WTC11 (cell line): ENCODE results near the gene IST1. TPM values are rescaled to one million over a fixed set of nuclear protein-coding genes. Genes with fewer than 3 reads are reported as not detected.
"Not testable (repeated sequence)": the region's sequence is repeated elsewhere in the genome, so short reads cannot be mapped to it uniquely, and the experiment has no call there.

Experiments
- ATAC-seq: fragments of 200-7000 bp; cut with Tn5 transposase; 2 replicates; pipeline ENCODE4 v1.10.0; 2021; ENCODE audit warnings: mild to moderate bottlenecking, moderate library complexity
- CTCF ChIA-PET: fragments of 300-600 bp; sonication (Branson Sonifier 250); formaldehyde crosslinking; loops from one replicate; lab custom pipeline; 2021; ENCODE audit warnings: antibody characterized with exemption; lab: Charles Lee
- POLR2A ChIA-PET: fragments of 350-600 bp; sonication (Branson Sonifier 250); formaldehyde crosslinking; loops from one replicate; lab custom pipeline; 2021; ENCODE audit warnings: antibody characterized with exemption; lab: Charles Lee
- DNase-seq: peaks from one replicate; pipeline ENCODE4 v3.0.0; 2021; ENCODE audit warnings: low spot score
- H3K27ac Mint-ChIP-seq: 2 replicates; pipeline ENCODE4 v1.8.0; 2021; ENCODE audit warnings: mixed read lengths
- H3K27me3 Mint-ChIP-seq: 2 replicates; pipeline ENCODE4 v1.8.0; 2021; ENCODE audit warnings: low read depth, mild to moderate bottlenecking, moderate library complexity, mixed read lengths
- H3K36me3 Mint-ChIP-seq: 2 replicates; pipeline ENCODE4 v1.8.0; 2021; ENCODE audit warnings: mixed read lengths
- H3K4me1 Mint-ChIP-seq: 2 replicates; pipeline ENCODE4 v1.8.0; 2022; ENCODE audit warnings: mixed read lengths
- H3K4me3 Mint-ChIP-seq: 2 replicates; pipeline ENCODE4 v1.8.0; 2021; ENCODE audit warnings: mild to moderate bottlenecking, moderate library complexity, mixed read lengths
- H3K9me3 Mint-ChIP-seq: 2 replicates; pipeline ENCODE4 v1.8.0; 2021; ENCODE audit warnings: mixed read lengths
- ATF1 ChIP-seq: sonication (generic); formaldehyde crosslinking; IDR thresholded peaks from 2 replicates; pipeline ENCODE4 v1.8.1; 2023; ENCODE audit warnings: mild to moderate bottlenecking, moderate library complexity, missing genetic modification reagents
- RELA ChIP-seq: sonication (generic); formaldehyde crosslinking; IDR thresholded peaks from 2 replicates; pipeline ENCODE4 v1.8.1; 2022; ENCODE audit warnings: missing genetic modification reagents, mild to moderate bottlenecking, borderline replicate concordance
- RORB ChIP-seq: fragments of 250-450 bp; sonication (Bioruptor Pico); IDR thresholded peaks from 2 replicates; pipeline ENCODE4 v1.9.0; 2021; ENCODE audit warnings: mild to moderate bottlenecking
- SMAD3 ChIP-seq: sonication (generic); formaldehyde crosslinking; IDR thresholded peaks from 2 replicates; pipeline ENCODE4 v1.8.0; 2022; ENCODE audit warnings: missing genetic modification reagents, mild to moderate bottlenecking, borderline replicate concordance
- SMAD4 ChIP-seq: sonication (generic); formaldehyde crosslinking; IDR thresholded peaks from 2 replicates; pipeline ENCODE4 v1.8.0; 2022; ENCODE audit warnings: mild to moderate bottlenecking, missing genetic modification reagents
- ZNF263 ChIP-seq: sonication (generic); formaldehyde crosslinking; IDR thresholded peaks from 2 replicates; pipeline ENCODE4 v1.8.1; 2022; ENCODE audit warnings: low read depth, mild to moderate bottlenecking, moderate library complexity, missing genetic modification reagents
- ZNF396 ChIP-seq: fragments of 250-450 bp; sonication (Bioruptor Pico); IDR thresholded peaks from 2 replicates; pipeline ENCODE4 v1.8.0; 2021; ENCODE audit warnings: mild to moderate bottlenecking, moderate library complexity, borderline replicate concordance
- total RNA-seq: library from RNA; stranded (reverse); gene quantifications from 3 replicates; pipeline ENCODE4 v1.2.3, GENCODE V29; 2021
- TF ChIP-seq, protein P1 (sequence below): sonication (generic); formaldehyde crosslinking; IDR thresholded peaks from 2 replicates; pipeline ENCODE4 v1.8.1; 2022; ENCODE audit warnings: mild to moderate bottlenecking, moderate library complexity, missing genetic modification reagents
- TF ChIP-seq, protein P2 (sequence below): sonication (generic); formaldehyde crosslinking; IDR thresholded peaks from 2 replicates; pipeline ENCODE4 v1.8.0; 2022; ENCODE audit warnings: mild to moderate bottlenecking, missing genetic modification reagents
- TF ChIP-seq, protein P3 (sequence below): sonication (generic); formaldehyde crosslinking; IDR thresholded peaks from 2 replicates; pipeline ENCODE4 v1.8.1; 2023; ENCODE audit warnings: mild to moderate bottlenecking, missing genetic modification reagents, moderate library complexity
- TF ChIP-seq, protein P4 (sequence below): fragments of 200-600 bp; IDR thresholded peaks from 2 replicates; pipeline ENCODE4 v1.8.0; 2022; ENCODE audit warnings: antibody characterized with exemption
- TF ChIP-seq, protein P5 (sequence below): fragments of 250-450 bp; sonication (Bioruptor Pico); IDR thresholded peaks from 2 replicates; pipeline ENCODE4 v1.8.0; 2021; ENCODE audit warnings: mild to moderate bottlenecking
- TF ChIP-seq, protein P6 (sequence below): sonication (generic); formaldehyde crosslinking; conservative IDR thresholded peaks from 2 replicates; pipeline ENCODE4 v1.8.1; 2022; ENCODE audit warnings: mild to moderate bottlenecking, missing genetic modification reagents
- TF ChIP-seq, protein P7 (sequence below): fragments of 250-450 bp; sonication (Bioruptor Pico); IDR thresholded peaks from 2 replicates; pipeline ENCODE4 v2.1.2; 2022; ENCODE audit warnings: mild to moderate bottlenecking, moderate library complexity

IST1 gene
- total RNA-seq, 1 experiment from 2014 or later = 272 TPM

DNA sequence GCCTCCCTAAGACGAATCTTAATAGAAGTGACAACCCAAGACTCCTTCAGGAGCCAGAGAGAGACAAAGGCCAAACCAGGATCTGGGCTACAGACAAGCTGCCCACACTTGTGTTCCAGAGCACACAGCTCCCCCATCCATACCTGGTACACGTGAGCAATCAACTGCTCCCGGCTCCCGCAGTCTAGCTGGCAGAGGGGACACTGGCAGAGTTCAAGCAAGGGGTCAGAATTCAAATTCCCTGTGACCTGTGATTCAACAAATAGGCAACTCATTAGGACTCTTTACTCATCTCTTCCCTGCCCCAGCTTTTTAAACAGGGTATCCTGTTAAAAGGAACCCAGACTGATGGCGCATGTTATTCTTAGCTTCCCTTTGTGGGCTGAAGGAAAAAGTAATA, 31.3 kb upstream of the IST1 start (continued):
- TF ChIP-seq, protein P1, sequence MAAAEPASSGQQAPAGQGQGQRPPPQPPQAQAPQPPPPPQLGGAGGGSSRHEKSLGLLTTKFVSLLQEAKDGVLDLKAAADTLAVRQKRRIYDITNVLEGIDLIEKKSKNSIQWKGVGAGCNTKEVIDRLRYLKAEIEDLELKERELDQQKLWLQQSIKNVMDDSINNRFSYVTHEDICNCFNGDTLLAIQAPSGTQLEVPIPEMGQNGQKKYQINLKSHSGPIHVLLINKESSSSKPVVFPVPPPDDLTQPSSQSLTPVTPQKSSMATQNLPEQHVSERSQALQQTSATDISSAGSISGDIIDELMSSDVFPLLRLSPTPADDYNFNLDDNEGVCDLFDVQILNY (CRISPR knock-in tag) = no peak
- no peak for TF ChIP-seq RELA (CRISPR knock-in tag)
- no peak for TF ChIP-seq RORB
- TF ChIP-seq, protein P2, sequence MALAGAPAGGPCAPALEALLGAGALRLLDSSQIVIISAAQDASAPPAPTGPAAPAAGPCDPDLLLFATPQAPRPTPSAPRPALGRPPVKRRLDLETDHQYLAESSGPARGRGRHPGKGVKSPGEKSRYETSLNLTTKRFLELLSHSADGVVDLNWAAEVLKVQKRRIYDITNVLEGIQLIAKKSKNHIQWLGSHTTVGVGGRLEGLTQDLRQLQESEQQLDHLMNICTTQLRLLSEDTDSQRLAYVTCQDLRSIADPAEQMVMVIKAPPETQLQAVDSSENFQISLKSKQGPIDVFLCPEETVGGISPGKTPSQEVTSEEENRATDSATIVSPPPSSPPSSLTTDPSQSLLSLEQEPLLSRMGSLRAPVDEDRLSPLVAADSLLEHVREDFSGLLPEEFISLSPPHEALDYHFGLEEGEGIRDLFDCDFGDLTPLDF (CRISPR knock-in tag) = no peak
- no peak for TF ChIP-seq SMAD4 (CRISPR knock-in tag)
- TF ChIP-seq ZNF263 (CRISPR knock-in tag) = no peak
- TF ChIP-seq, protein P3, sequence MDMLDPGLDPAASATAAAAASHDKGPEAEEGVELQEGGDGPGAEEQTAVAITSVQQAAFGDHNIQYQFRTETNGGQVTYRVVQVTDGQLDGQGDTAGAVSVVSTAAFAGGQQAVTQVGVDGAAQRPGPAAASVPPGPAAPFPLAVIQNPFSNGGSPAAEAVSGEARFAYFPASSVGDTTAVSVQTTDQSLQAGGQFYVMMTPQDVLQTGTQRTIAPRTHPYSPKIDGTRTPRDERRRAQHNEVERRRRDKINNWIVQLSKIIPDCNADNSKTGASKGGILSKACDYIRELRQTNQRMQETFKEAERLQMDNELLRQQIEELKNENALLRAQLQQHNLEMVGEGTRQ (CRISPR knock-in tag) = no peak
- TF ChIP-seq ATF1 (CRISPR knock-in tag) = no peak
- TF ChIP-seq, protein P4, sequence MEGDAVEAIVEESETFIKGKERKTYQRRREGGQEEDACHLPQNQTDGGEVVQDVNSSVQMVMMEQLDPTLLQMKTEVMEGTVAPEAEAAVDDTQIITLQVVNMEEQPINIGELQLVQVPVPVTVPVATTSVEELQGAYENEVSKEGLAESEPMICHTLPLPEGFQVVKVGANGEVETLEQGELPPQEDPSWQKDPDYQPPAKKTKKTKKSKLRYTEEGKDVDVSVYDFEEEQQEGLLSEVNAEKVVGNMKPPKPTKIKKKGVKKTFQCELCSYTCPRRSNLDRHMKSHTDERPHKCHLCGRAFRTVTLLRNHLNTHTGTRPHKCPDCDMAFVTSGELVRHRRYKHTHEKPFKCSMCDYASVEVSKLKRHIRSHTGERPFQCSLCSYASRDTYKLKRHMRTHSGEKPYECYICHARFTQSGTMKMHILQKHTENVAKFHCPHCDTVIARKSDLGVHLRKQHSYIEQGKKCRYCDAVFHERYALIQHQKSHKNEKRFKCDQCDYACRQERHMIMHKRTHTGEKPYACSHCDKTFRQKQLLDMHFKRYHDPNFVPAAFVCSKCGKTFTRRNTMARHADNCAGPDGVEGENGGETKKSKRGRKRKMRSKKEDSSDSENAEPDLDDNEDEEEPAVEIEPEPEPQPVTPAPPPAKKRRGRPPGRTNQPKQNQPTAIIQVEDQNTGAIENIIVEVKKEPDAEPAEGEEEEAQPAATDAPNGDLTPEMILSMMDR = no peak

DNA sequence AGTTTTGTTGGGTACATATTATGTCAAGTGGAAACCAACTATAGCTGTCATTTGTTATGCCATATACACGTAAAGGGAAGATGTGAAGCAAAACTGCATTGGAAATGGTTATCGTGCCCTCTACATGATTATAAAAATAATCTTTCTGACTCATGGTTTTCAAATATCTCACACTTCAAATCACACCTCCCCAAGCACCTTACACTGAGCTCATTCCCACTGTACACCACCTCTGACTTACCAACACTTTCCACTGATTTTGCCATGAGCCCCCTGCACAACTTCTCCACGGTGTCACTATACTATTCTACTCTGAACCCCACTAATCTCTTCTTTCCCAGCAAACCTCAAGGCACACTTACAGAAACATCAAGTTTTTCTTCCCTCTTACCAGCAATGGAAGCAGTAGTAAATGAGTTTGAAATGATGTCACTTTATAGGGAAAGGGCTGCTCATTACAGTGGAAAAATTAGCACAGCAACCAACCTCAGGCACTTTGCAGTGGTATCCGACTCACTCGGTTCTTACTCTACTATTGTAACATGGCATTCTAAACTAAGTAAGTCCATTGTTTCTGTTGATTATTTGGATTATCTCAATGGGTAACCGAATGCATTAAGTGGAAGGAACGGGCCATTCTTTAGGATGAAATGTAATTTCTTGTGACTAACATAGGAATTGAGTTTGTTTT, 30.0 kb upstream of the IST1 start:
- Mint-ChIP-seq H3K36me3 (peaks cover 44% of the 10 kb centered on the region), H3K4me3 (no peak overlapping the region), H3K9me3 (no peaks in the 10 kb centered on the region), H3K27ac (no peak overlapping the region), H3K27me3 (no peaks in the 10 kb centered on the region), H3K4me1 (peaks cover 10% of the 10 kb centered on the region)
- ATAC-seq (no peak), DNase-seq (no peak)
- TF ChIP-seq SMAD3 (CRISPR knock-in tag) (no peak), RELA (CRISPR knock-in tag) (no peak), ZNF396 (CRISPR knock-in tag) (no peak), ZNF263 (CRISPR knock-in tag) (no peak)
- TF ChIP-seq, protein P5, sequence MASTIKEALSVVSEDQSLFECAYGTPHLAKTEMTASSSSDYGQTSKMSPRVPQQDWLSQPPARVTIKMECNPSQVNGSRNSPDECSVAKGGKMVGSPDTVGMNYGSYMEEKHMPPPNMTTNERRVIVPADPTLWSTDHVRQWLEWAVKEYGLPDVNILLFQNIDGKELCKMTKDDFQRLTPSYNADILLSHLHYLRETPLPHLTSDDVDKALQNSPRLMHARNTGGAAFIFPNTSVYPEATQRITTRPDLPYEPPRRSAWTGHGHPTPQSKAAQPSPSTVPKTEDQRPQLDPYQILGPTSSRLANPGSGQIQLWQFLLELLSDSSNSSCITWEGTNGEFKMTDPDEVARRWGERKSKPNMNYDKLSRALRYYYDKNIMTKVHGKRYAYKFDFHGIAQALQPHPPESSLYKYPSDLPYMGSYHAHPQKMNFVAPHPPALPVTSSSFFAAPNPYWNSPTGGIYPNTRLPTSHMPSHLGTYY (CRISPR knock-in tag) = no peak
- TF ChIP-seq, protein P6, sequence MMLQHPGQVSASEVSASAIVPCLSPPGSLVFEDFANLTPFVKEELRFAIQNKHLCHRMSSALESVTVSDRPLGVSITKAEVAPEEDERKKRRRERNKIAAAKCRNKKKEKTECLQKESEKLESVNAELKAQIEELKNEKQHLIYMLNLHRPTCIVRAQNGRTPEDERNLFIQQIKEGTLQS = no peak
- TF ChIP-seq, protein P7, sequence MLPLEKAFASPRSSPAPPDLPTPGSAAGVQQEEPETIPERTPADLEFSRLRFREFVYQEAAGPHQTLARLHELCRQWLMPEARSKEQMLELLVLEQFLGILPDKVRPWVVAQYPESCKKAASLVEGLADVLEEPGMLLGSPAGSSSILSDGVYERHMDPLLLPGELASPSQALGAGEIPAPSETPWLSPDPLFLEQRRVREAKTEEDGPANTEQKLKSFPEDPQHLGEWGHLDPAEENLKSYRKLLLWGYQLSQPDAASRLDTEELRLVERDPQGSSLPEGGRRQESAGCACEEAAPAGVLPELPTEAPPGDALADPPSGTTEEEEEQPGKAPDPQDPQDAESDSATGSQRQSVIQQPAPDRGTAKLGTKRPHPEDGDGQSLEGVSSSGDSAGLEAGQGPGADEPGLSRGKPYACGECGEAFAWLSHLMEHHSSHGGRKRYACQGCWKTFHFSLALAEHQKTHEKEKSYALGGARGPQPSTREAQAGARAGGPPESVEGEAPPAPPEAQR (CRISPR knock-in tag) = no peak
- POLR2A ChIA-PET = no interaction called here
- CTCF ChIA-PET = interaction anchor here (0.7 to 2.1 kb wide), 2 partner anchors 17 to 18 kb away, joined by 4 to 13 read pairs; partner anchors contain the start of gene ZNF821

DNA sequence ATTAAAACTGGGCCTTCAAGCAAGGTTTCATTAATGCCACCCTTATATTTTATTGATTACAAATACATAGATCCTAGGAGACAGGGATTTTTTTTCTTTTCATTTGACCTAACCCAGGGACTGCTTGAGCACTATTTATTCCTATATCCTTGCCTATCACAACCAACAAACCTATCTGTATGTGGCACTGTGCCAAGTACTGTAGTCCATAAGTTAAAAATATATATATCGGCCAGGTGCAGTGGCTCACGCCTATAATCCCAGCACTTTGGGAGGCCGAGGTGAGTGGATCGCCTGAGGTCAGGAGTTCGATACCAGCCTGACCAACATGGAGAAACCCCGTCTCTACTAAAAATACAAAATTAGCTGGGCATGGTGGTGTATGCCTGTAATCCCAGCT, 28.2 kb upstream of the IST1 start:
- H3K27me3 Mint-ChIP-seq, H3K9me3 Mint-ChIP-seq, H3K27ac Mint-ChIP-seq, POLR2A ChIA-PET, ATAC-seq, H3K4me3 Mint-ChIP-seq, DNase-seq: not testable (repeated sequence)
- peaks cover 10% of the 10 kb centered on the region for H3K4me1 Mint-ChIP-seq
- peaks cover 31% of the 10 kb centered on the region for H3K36me3 Mint-ChIP-seq
- CTCF ChIA-PET = interaction anchor here (0.6 to 1.4 kb wide), 5 partner anchors 9 to 33 kb away, joined by 3 to 7 read pairs (median 3); no protein-coding TSS in a partner anchor
